Skin of body (tissue), 2 donors: ENCODE data around the gene OSER1. TPM values are rescaled to one million over a fixed set of nuclear protein-coding genes. Genes with fewer than 3 reads are reported as not detected.

Experiments used
- DNase-seq: peaks from one replicate; lab custom pipeline; 2025; lab: John Stamatoyannopoulos, UW
- total RNA-seq: library from RNA; depleted of rRNA; stranded (reverse); fragments of >200 nt; gene quantifications from one replicate; pipeline ENCODE4 v1.2.3, GENCODE V29; 2014

Gene OSER1
- total RNA-seq, 1 donor from 2014 or later: 29.7 TPM

GRCh38 chr20:44180814-44181213, 29.8 kb downstream of the OSER1 start:
- DNase-seq: no peak

- no peak for DNase-seq
Measured at GRCh38 chr20:44176833-44177534, 33.6 kb downstream of the OSER1 start.

GRCh38 chr20:44174996-44175765, 35.4 kb downstream of the OSER1 start:
- no peak for DNase-seq

GRCh38 chr20:44173846-44174245, 36.7 kb downstream of the OSER1 start:
- DNase-seq: no peak

- DNase-seq: no peak
Measured at GRCh38 chr20:44173116-44173515, 37.5 kb downstream of the OSER1 start.

- DNase-seq: no peak
Measured at GRCh38 chr20:44172572-44172950, 38.0 kb downstream of the OSER1 start.

GRCh38 chr20:44171775-44172571, 38.6 kb downstream of the OSER1 start:
- DNase-seq: no peak

- no peak for DNase-seq
Measured at GRCh38 chr20:44170816-44171410, 39.7 kb downstream of the OSER1 start.

- DNase-seq: no peak
Measured at GRCh38 chr20:44167736-44168135, 42.8 kb downstream of the OSER1 start.

- no peak for DNase-seq
Measured at GRCh38 chr20:44166477-44166876, 44.1 kb downstream of the OSER1 start.

GRCh38 chr20:44166008-44166407, 44.6 kb downstream of the OSER1 start:
- DNase-seq: no peak

GRCh38 chr20:44160133-44160532, 50.4 kb downstream of the OSER1 start:
- DNase-seq: no peak

- no peak for DNase-seq
Measured at GRCh38 chr20:44159711-44160110, 50.9 kb downstream of the OSER1 start.

GRCh38 chr20:44159125-44159524, 51.4 kb downstream of the OSER1 start:
- DNase-seq: no peak

GRCh38 chr20:44157061-44157460, 53.5 kb downstream of the OSER1 start:
- no peak for DNase-seq

GRCh38 chr20:44154521-44155001, 56.0 kb downstream of the OSER1 start:
- DNase-seq: no peak

- DNase-seq: no peak
Measured at GRCh38 chr20:44153636-44154043, 56.9 kb downstream of the OSER1 start.

GRCh38 chr20:44151621-44152416, 58.8 kb downstream of the OSER1 start:
- no peak for DNase-seq

- DNase-seq: no peak
Measured at GRCh38 chr20:44146272-44146671, 64.3 kb downstream of the OSER1 start.
